GM18526 (cell line): Measurements from ENCODE around the gene MRPL21.

Source experiments
- POLR2A ChIP-seq: IDR thresholded peaks from 3 replicates; pipeline ENCODE4 v1.6.1; 2011; ENCODE audit not compliant: insufficient read length; ENCODE audit errors: extremely low read depth

Gene MRPL21

GRCh38 chr11:68903288-68904247 is at the start of gene MRPL21, which contains the start of gene IGHMBP2:
Gene MRPL21, minus strand, starts transcription at chr11:68903832. Its CDS starts 22 bp downstream, at chr11:68903810.
Gene IGHMBP2, plus strand, starts transcription at chr11:68903891. Its CDS starts 62 bp downstream, at chr11:68903953.
- TF ChIP-seq POLR2A: peak; percentile 98

DNA sequence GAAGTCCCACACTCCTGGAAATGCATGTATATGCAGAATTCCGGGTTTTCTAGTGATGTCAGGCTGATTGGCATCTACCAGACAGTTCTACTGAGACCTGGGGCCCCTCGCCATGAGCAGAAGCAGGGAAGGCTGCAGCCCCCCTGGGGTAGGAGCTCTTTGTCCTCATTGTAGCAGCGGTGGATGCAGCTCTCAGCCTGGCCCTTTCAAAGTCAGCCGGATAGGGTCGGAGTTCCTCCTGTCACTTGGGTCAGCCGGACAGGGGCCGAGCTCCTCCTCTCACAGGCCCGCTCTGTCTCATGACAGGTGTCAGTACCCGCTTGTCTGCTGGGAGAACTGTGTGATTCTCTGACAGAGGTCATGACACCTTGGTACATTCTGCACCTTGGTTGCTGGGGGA is 47.1 kb upstream of the MRPL21 start:
- TF ChIP-seq POLR2A: no peak

DNA sequence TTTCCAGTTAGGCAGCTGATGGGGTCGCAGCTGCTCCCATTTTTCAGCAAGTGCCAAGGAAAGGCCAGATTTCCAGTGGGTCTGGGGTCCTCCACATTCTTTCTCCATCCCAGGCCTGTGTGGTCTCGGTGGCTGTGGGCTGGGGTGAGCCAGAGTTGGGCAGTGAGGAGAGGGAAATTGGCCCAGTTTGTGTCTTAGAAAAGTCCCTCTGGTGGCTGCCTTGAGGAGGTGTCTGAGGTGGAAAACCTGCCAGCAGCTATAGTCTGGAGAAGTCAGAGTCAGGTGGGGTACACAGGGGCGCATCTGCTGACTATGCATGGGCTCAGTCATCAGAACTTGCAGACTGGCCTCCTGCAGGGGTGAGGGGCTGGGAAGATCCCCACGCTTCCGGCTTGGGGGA is 46.6 kb upstream of the MRPL21 start:
- TF ChIP-seq POLR2A: no peak

DNA sequence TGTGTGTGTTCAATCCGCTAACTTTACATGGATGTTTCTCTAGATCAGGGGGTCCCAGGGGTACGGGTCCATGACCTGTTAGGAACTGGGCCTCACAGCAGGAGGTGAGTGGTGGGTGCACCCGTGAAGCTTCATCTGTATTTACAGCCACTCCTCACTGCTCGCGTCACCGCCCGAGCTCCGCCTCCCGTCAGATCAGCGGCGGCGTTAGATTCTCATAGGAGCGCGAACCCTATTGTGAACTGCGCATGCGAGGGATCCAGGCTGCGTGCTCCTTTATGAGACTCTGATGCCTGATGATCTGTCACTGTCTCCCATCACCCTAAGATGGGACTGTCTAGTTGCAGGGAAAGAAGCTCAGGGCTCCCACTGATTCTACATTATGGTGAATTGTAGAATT is 45.3 kb upstream of the MRPL21 start:
- TF ChIP-seq POLR2A: no peak

- no peak for TF ChIP-seq POLR2A
Observed at GRCh38 chr11:68948496-68948895, 44.9 kb upstream of the MRPL21 start.

DNA sequence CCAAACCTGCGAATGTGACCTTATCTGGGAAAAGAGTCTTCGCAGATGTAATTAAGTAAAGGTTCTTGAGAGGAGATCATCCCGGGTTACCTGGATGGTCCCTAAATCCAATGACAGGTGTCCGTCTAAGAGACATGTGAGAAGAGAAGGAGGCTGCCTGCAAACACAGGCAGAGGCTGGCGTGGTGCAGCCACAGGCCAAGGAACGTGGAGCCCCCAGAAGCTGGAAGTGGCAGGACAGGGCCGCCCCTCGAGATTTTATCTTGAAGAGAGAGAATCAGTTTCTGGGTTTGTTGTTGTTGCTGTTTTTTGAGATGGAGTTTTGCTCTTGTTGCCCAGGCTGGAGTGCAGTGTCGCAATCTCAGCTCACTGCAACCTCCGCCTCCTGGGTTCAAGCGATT is 43.5 kb upstream of the MRPL21 start:
- TF ChIP-seq POLR2A: no peak

GRCh38 chr11:68946416-68947090 is 42.9 kb upstream of the MRPL21 start:
- TF ChIP-seq POLR2A: no peak

DNA sequence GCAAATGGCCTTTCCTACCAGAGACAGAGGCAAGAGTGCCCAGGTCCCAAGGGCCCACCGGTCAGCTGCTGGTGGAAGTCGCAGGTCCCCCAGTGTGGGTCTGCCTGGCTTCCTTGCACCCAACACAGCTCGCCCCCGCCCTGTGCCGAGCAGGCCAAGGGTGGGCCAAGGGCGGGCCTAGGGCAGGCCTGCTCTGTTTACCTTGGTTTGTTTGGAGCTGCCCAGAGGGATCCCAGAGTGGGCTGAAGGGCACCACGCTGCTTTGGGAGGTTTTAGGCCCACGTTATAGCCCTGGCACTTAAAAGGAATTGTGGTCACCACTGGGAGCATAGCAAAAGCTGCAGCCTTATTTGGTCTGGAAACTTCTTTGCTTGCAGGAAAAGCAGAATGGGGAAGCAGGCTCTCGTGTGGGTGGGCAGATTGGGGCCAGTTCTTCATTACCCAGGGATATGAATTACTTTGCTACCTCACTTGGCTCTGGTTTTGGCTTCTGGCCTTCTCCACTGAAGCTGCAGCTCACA is 39.2 kb upstream of the MRPL21 start:
- no peak for TF ChIP-seq POLR2A

DNA sequence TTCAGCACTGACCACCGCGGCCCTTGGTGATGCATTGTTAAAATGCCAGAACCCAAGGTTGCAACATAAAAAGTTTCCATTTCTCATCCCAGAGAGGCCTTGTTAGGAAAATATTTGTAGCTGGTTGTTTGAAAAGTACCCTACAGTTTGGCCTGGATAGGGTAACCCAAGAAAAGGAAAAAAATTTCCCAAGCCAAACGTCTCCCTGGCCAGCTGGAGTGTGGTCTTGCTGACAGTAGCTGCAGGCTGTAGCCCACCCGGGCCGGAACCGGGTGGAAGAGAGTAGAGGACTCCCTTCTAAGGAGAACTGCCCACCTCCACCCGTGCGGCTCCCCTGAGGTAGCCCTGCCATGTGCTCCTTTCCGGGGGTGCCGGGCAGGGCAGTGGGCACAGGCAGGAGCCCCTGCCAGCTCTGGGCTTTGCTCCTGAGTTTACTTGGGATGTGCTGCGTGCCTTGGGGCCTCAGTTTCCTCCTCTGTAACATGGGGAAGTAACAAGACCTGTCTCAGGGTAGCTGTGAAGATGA is 38.5 kb upstream of the MRPL21 start:
- no peak for TF ChIP-seq POLR2A

DNA sequence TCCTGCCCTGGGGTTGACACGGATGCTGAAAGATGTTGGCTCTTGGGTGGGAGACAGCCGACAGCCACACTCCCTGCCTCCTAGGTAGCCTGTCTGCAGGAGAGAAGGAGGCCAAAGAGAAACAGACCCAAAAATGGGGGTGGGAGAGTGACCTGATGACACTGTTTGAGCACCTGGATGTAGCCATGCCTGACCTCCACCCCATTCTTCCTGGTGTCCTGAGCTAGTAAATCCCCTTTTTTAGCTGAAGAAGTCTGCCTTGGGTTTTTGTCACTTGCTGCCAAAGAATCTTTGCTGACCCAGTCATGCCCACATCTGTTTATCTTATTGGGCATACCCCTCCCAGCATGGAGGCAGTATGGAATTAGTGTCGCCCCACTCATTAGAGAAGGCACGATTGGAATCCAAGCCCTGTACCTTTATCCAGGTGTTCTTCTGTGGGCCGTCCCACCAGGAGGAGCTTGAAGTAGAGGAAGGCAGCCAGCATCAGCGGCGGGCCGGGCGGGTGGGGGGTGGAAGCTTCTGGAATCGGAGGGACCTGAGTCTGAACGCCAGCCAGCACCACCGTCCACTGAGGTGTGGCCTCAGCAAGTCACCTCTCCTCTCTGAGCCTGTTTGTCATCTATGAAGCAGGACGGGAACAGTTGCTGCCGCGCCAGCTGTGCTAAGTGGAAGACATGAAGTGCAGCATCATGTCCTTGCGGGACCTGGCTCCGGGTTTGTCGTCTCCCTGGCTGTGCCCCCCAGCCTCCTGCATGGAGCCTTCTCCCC is 37.9 kb upstream of the MRPL21 start:
- no peak for TF ChIP-seq POLR2A

GRCh38 chr11:68940651-68941323 is 37.2 kb upstream of the MRPL21 start:
- no peak for TF ChIP-seq POLR2A

DNA sequence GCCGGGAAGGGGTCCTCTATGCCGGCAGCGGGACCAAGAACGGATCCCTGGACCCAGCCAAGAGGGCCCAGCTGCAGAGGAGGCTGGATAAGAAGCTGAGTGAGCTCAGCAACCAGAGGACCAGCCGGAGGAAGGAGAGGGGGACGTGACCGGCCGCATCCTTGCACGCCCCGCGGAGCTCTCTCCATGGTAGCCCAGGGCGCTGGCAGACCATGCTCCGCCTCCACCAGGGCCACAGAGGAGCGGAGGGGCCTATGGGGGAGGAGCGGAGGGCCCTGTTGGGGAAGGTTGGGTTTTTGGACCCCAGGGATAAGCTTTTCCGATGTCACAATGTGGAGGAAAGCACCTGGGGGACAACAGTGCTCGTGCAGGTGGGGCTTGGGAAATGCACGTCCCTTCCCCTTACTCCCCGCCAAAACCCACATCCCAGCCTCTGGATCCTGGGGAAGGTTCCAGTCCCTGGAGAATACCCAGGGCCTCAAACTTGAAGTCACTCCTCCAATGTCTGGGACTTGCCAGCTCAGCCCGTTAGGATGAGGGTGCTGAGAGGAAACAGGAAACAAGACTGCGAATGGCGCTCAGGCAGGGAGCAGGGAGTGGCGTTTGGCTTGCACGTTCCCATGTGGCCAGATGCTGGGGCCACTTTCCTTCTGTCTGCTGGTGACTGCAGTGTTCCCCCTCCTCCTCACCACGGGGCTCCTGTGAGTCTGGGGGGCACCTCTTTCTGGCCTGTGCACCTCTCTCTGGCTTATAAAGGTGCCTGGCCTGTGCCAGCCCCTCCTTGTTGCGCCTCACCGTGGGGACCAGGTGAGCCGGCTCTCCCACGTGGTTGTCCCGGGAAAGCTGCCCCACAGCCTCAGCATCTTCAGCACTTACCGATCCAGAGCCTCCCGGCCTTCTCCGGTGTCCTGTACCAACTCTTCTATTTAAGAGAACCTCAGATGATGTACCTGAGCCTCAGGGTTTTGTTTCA is 36.2 kb upstream of the MRPL21 start:
- TF ChIP-seq POLR2A: no peak
